Measurements from ENCODE around the gene TNIP2.
A peak's percentile ranks its signal among the peaks of the same experiment; 100 is the strongest.

TNIP2 gene

GRCh38 chr4:2714061-2714770 is 41.9 kb downstream of the TNIP2 start:
- no peak overlapping the region for H2BK5ac ChIP-seq (ENCODE audit: low read depth, low read length, poor library complexity, severe bottlenecking)
- no peak overlapping the region for H2AFZ ChIP-seq (ENCODE audit: low read depth, low read length)
- no peak overlapping the region for H2BK120ac ChIP-seq (ENCODE audit: low read depth, low read length)
- DNase-seq: no peak
- no peak overlapping the region for H3K23ac ChIP-seq (ENCODE audit: low read length in 2 of 2)
- no peak overlapping the region for H3K4ac ChIP-seq (ENCODE audit: low read depth in 1 of 2, low read length in 2 of 2)
- H3K9ac ChIP-seq (ENCODE audit: low read length): peak overlapping the region; percentile 24
- no peaks in the 10 kb centered on the region for H3K9me3 ChIP-seq (ENCODE audit: control insufficient read depth, low read length)
- H3K4me3 ChIP-seq (ENCODE audit: insufficient read depth in 1 of 2, low read depth in 1 of 2, low read length in 2 of 2): peak overlapping the region in 1 of 2 experiments; percentile 11
- peaks cover 43 to 48% of the 10 kb centered on the region in 2 experiments for H3K36me3 ChIP-seq (ENCODE audit: control insufficient read depth in 1 of 2, insufficient read depth in 2 of 2, low read depth in 1 of 2, low read length in 2 of 2)
- WGBS: 93% methylated on average over 10 of the region's 10 CpGs
- no peak overlapping the region for H2BK12ac ChIP-seq (ENCODE audit: low read length in 2 of 2)
- H3K14ac ChIP-seq (ENCODE audit: low read length in 2 of 2): no peak overlapping the region
- no peak overlapping the region for H2AK5ac ChIP-seq (ENCODE audit: low read length, severe bottlenecking)
- H3K4me2 ChIP-seq (ENCODE audit: low read length, poor library complexity, severe bottlenecking): no peak overlapping the region
- peaks cover 19% of the 10 kb centered on the region for H3K79me1 ChIP-seq (replicated peaks; ENCODE audit: low read length, poor library complexity, severe bottlenecking)
- H3K27me3 ChIP-seq (ENCODE audit: control insufficient read depth in 1 of 2, insufficient read depth in 1 of 2, low read length in 2 of 2): no peaks in the 10 kb centered on the region
- no peak overlapping the region for H3K18ac ChIP-seq (ENCODE audit: low read depth in 1 of 2, low read length in 2 of 2)
- H3K27ac ChIP-seq (ENCODE audit: low read length, poor library complexity, severe bottlenecking): no peak overlapping the region
- no peak overlapping the region for H2BK15ac ChIP-seq (ENCODE audit: low read depth, poor library complexity, severe bottlenecking)
- H3K4me1 ChIP-seq (ENCODE audit: control insufficient read depth, insufficient read depth, low read depth, low read length): peaks cover 6% of the 10 kb centered on the region
- H4K91ac ChIP-seq (ENCODE audit: low read length): no peak overlapping the region
- no peak overlapping the region for H4K8ac ChIP-seq (ENCODE audit: low read length)

DNA sequence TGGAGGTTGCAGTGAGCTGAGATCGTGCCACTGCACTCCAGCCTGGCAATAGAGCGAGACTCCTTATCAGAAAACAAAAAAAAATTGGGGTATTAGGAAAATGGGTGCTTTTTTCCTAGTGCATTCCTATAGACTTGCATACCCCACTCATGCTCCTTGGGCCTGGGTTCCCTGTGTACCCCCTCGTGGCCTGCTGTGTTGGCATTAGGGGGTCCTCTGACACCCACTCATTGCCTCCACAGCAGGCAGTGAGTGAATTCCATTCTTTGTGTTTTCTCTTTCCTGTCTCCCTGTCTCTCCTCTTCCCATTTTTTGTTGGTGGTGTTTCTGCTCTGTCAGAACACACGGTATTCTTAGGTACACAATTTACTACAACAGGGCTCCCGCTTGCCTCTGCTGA is 42.8 kb downstream of the TNIP2 start:
- Histone ChIP-seq H3K4me3 (ENCODE audit: insufficient read depth in 1 of 2, low read depth in 1 of 2, low read length in 2 of 2) (no peak overlapping the region), H2AFZ (ENCODE audit: low read depth, low read length) (no peak overlapping the region), H2BK120ac (ENCODE audit: low read depth, low read length) (no peak overlapping the region), H3K4me2 (ENCODE audit: low read length, poor library complexity, severe bottlenecking) (no peak overlapping the region), H2BK12ac (ENCODE audit: low read length in 2 of 2) (no peak overlapping the region), H3K23ac (ENCODE audit: low read length in 2 of 2) (no peak overlapping the region), H2BK5ac (ENCODE audit: low read depth, low read length, poor library complexity, severe bottlenecking) (no peak overlapping the region), H4K91ac (ENCODE audit: low read length) (no peak overlapping the region), H3K9me3 (ENCODE audit: control insufficient read depth, low read length) (no peaks in the 10 kb centered on the region), H3K14ac (ENCODE audit: low read length in 2 of 2) (no peak overlapping the region), H3K4ac (ENCODE audit: low read depth in 1 of 2, low read length in 2 of 2) (no peak overlapping the region), H2BK15ac (ENCODE audit: low read depth, poor library complexity, severe bottlenecking) (no peak overlapping the region), H3K4me1 (ENCODE audit: control insufficient read depth, insufficient read depth, low read depth, low read length) (peaks cover 6% of the 10 kb centered on the region), H3K79me1 (replicated peaks; ENCODE audit: low read length, poor library complexity, severe bottlenecking) (peaks cover 19% of the 10 kb centered on the region), H3K27me3 (ENCODE audit: control insufficient read depth in 1 of 2, insufficient read depth in 1 of 2, low read length in 2 of 2) (no peaks in the 10 kb centered on the region), H3K36me3 (ENCODE audit: control insufficient read depth in 1 of 2, insufficient read depth in 2 of 2, low read depth in 1 of 2, low read length in 2 of 2) (peaks cover 43% of the 10 kb centered on the region in 2 experiments), H2AK5ac (ENCODE audit: low read length, severe bottlenecking) (no peak overlapping the region), H3K27ac (ENCODE audit: low read length, poor library complexity, severe bottlenecking) (no peak overlapping the region), H3K9ac (ENCODE audit: low read length) (peak overlapping the region; percentile 24), H3K18ac (ENCODE audit: low read depth in 1 of 2, low read length in 2 of 2) (no peak overlapping the region), H4K8ac (ENCODE audit: low read length) (no peak overlapping the region)
- no peak for DNase-seq
- WGBS: 90% methylated on average over 3 of the region's 5 CpGs

DNA sequence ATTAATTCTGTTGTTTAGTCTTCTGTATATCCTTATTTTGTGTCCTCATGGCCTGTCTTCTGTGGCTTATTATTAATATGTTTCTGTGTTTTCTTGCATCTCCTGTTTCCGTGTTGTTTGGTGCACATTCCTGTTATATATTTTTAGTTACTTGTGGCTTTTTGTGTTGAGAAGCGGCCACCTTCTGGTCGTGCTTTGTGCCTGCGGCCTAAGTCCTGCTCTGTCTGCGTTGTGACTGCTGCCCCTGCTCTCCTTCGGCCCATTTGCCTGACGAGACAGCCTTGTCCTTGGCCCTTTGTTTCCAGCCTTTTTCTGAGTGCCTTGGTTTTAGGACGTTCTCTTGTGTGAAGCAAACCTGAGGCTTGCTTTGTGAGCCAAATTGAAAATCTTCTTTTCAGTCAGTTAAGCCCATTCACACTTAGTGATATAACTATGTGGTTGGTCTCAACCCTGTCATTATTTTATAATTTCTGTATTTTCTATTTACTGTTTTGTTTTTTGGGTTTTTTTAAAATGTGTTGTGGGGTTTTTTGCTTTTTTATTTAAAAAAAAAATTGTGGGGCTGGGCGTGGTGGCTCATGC is 43.8 kb downstream of the TNIP2 start:
- H3K27ac ChIP-seq (ENCODE audit: low read length, poor library complexity, severe bottlenecking): no peak overlapping the region
- no peak overlapping the region for H4K8ac ChIP-seq (ENCODE audit: low read length)
- H3K4me3 ChIP-seq (ENCODE audit: insufficient read depth in 1 of 2, low read depth in 1 of 2, low read length in 2 of 2): no peak overlapping the region
- H3K4ac ChIP-seq (ENCODE audit: low read depth in 1 of 2, low read length in 2 of 2): no peak overlapping the region
- H3K36me3 ChIP-seq (ENCODE audit: control insufficient read depth in 1 of 2, insufficient read depth in 2 of 2, low read depth in 1 of 2, low read length in 2 of 2): peaks cover 41 to 43% of the 10 kb centered on the region in 2 experiments
- no peak overlapping the region for H2BK12ac ChIP-seq (ENCODE audit: low read length in 2 of 2)
- H2BK5ac ChIP-seq (ENCODE audit: low read depth, low read length, poor library complexity, severe bottlenecking): no peak overlapping the region
- H2BK15ac ChIP-seq (ENCODE audit: low read depth, poor library complexity, severe bottlenecking): no peak overlapping the region
- no peak overlapping the region for H3K9ac ChIP-seq (ENCODE audit: low read length)
- no peak overlapping the region for H3K18ac ChIP-seq (ENCODE audit: low read depth in 1 of 2, low read length in 2 of 2)
- no peak overlapping the region for H3K4me2 ChIP-seq (ENCODE audit: low read length, poor library complexity, severe bottlenecking)
- WGBS: 91% methylated on average over 9 of the region's 9 CpGs
- no peaks in the 10 kb centered on the region for H3K27me3 ChIP-seq (ENCODE audit: control insufficient read depth in 1 of 2, insufficient read depth in 1 of 2, low read length in 2 of 2)
- no peak overlapping the region for H3K14ac ChIP-seq (ENCODE audit: low read length in 2 of 2)
- peaks cover 6% of the 10 kb centered on the region for H3K4me1 ChIP-seq (ENCODE audit: control insufficient read depth, insufficient read depth, low read depth, low read length)
- H3K23ac ChIP-seq (ENCODE audit: low read length in 2 of 2): no peak overlapping the region
- peak; percentile 20 for DNase-seq
- H2BK120ac ChIP-seq (ENCODE audit: low read depth, low read length): no peak overlapping the region
- no peaks in the 10 kb centered on the region for H3K9me3 ChIP-seq (ENCODE audit: control insufficient read depth, low read length)
- H2AK5ac ChIP-seq (ENCODE audit: low read length, severe bottlenecking): no peak overlapping the region
- H3K79me1 ChIP-seq (replicated peaks; ENCODE audit: low read length, poor library complexity, severe bottlenecking): peaks cover 22% of the 10 kb centered on the region
- no peak overlapping the region for H4K91ac ChIP-seq (ENCODE audit: low read length)
- H2AFZ ChIP-seq (ENCODE audit: low read depth, low read length): no peak overlapping the region

DNA sequence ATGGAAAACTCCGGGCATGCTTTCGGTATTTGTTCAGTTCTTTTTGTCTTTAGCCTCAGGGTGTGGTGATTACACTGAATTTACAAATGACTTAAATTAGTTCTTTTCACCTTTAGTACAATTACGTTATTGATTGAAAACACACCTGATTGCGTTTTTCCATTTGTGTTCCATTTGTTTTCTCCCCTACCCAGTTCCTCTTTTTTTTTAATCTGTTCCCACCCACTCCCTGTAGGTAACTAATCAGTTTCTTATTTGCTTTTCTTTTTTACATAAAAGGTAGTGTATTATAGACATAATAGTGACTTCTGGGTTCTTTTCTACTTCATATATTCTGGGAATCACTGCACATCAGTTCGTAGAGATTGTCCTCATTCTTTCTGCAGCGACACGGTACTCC is 53.4 kb downstream of the TNIP2 start:
- H3K27me3 ChIP-seq (ENCODE audit: control insufficient read depth in 1 of 2, insufficient read depth in 1 of 2, low read length in 2 of 2): no peaks in the 10 kb centered on the region
- no peak overlapping the region for H2BK15ac ChIP-seq (ENCODE audit: low read depth, poor library complexity, severe bottlenecking)
- H3K27ac ChIP-seq (ENCODE audit: low read length, poor library complexity, severe bottlenecking): no peak overlapping the region
- no peak overlapping the region for H2BK12ac ChIP-seq (ENCODE audit: low read length in 2 of 2)
- H3K9ac ChIP-seq (ENCODE audit: low read length): no peak overlapping the region
- H3K18ac ChIP-seq (ENCODE audit: low read depth in 1 of 2, low read length in 2 of 2): no peak overlapping the region
- DNase-seq: no peak
- H3K14ac ChIP-seq (ENCODE audit: low read length in 2 of 2): no peak overlapping the region
- no peak overlapping the region for H4K91ac ChIP-seq (ENCODE audit: low read length)
- 90% methylated on average over 7 of the region's 7 CpGs for WGBS
- no peak overlapping the region for H2AFZ ChIP-seq (ENCODE audit: low read depth, low read length)
- H2AK5ac ChIP-seq (ENCODE audit: low read length, severe bottlenecking): no peak overlapping the region
- no peak overlapping the region for H3K23ac ChIP-seq (ENCODE audit: low read length in 2 of 2)
- peaks cover 3% of the 10 kb centered on the region for H3K4me1 ChIP-seq (ENCODE audit: control insufficient read depth, insufficient read depth, low read depth, low read length)
- H3K4me3 ChIP-seq (ENCODE audit: insufficient read depth in 1 of 2, low read depth in 1 of 2, low read length in 2 of 2): no peak overlapping the region
- H3K36me3 ChIP-seq (ENCODE audit: control insufficient read depth in 1 of 2, insufficient read depth in 2 of 2, low read depth in 1 of 2, low read length in 2 of 2): peaks cover 57 to 82% of the 10 kb centered on the region in 2 experiments
- H4K8ac ChIP-seq (ENCODE audit: low read length): no peak overlapping the region
- no peaks in the 10 kb centered on the region for H3K9me3 ChIP-seq (ENCODE audit: control insufficient read depth, low read length)
- H3K4me2 ChIP-seq (ENCODE audit: low read length, poor library complexity, severe bottlenecking): no peak overlapping the region
- H2BK5ac ChIP-seq (ENCODE audit: low read depth, low read length, poor library complexity, severe bottlenecking): no peak overlapping the region
- H3K4ac ChIP-seq (ENCODE audit: low read depth in 1 of 2, low read length in 2 of 2): no peak overlapping the region
- H3K79me1 ChIP-seq (replicated peaks; ENCODE audit: low read length, poor library complexity, severe bottlenecking): peaks cover 36% of the 10 kb centered on the region
- H2BK120ac ChIP-seq (ENCODE audit: low read depth, low read length): no peak overlapping the region
